Measurements from ENCODE around the gene MT1X. TPM values are rescaled to one million over a fixed set of nuclear protein-coding genes. Genes with fewer than 3 reads are reported as not detected.

Gene MT1X
- total and polyA plus RNA-seq, 2 of the 13 experiments (the other 11 are each of a cell fraction or from before 2014, with no cell fraction given), result 19.7 to 288 TPM

- TF ChIP-seq, protein P1, sequence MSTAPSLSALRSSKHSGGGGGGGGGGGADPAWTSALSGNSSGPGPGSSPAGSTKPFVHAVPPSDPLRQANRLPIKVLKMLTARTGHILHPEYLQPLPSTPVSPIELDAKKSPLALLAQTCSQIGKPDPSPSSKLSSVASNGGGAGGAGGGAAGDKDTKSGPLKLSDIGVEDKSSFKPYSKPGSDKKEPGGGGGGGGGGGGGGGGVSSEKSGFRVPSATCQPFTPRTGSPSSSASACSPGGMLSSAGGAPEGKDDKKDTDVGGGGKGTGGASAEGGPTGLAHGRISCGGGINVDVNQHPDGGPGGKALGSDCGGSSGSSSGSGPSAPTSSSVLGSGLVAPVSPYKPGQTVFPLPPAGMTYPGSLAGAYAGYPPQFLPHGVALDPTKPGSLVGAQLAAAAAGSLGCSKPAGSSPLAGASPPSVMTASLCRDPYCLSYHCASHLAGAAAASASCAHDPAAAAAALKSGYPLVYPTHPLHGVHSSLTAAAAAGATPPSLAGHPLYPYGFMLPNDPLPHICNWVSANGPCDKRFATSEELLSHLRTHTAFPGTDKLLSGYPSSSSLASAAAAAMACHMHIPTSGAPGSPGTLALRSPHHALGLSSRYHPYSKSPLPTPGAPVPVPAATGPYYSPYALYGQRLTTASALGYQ (CRISPR knock-in tag; IDR thresholded peaks at IDR 0.05), result no peak
- TF ChIP-seq RBM39 (IDR thresholded peaks at IDR 0.05; ENCODE audit: low read depth, low read length, poor library complexity, severe bottlenecking) (peak; percentile 43), ZNF10 (CRISPR knock-in tag; IDR thresholded peaks at IDR 0.05; ENCODE audit: borderline replicate concordance, low read depth) (no peak), MLX (CRISPR knock-in tag; IDR thresholded peaks at IDR 0.05) (no peak), NBN (conservative IDR thresholded peaks at IDR 0.05) (no peak), SRSF9 (IDR thresholded peaks at IDR 0.05; ENCODE audit: borderline replicate concordance, insufficient read depth, low read depth, low read length, poor library complexity, severe bottlenecking) (no peak), NFAT5 (CRISPR knock-in tag; IDR thresholded peaks at IDR 0.05) (peak; percentile 42; the same call in 1 of the 2 replicates), ZNF180 (CRISPR knock-in tag; IDR thresholded peaks at IDR 0.05; ENCODE audit: borderline replicate concordance, low read depth) (no peak), TRIM24 (CRISPR knock-in tag; IDR thresholded peaks at IDR 0.05) (peak; percentile 31; the same call in 1 of the 2 replicates), ZUFSP (CRISPR knock-in tag; IDR thresholded peaks at IDR 0.05; ENCODE audit: borderline replicate concordance) (no peak), NCOA1 (CRISPR knock-in tag; IDR thresholded peaks at IDR 0.05) (peak; percentile 58), NPAS2 (CRISPR knock-in tag; IDR thresholded peaks at IDR 0.05; ENCODE audit: borderline replicate concordance) (no peak)
- TF ChIP-seq, protein P2, sequence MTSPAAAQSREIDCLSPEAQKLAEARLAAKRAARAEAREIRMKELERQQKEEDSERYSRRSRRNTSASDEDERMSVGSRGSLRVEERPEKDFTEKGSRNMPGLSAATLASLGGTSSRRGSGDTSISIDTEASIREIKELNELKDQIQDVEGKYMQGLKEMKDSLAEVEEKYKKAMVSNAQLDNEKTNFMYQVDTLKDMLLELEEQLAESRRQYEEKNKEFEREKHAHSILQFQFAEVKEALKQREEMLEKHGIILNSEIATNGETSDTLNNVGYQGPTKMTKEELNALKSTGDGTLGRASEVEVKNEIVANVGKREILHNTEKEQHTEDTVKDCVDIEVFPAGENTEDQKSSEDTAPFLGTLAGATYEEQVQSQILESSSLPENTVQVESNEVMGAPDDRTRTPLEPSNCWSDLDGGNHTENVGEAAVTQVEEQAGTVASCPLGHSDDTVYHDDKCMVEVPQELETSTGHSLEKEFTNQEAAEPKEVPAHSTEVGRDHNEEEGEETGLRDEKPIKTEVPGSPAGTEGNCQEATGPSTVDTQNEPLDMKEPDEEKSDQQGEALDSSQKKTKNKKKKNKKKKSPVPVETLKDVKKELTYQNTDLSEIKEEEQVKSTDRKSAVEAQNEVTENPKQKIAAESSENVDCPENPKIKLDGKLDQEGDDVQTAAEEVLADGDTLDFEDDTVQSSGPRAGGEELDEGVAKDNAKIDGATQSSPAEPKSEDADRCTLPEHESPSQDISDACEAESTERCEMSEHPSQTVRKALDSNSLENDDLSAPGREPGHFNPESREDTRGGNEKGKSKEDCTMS (CRISPR knock-in tag; conservative IDR thresholded peaks at IDR 0.05), result no peak
- TF ChIP-seq, protein P3, sequence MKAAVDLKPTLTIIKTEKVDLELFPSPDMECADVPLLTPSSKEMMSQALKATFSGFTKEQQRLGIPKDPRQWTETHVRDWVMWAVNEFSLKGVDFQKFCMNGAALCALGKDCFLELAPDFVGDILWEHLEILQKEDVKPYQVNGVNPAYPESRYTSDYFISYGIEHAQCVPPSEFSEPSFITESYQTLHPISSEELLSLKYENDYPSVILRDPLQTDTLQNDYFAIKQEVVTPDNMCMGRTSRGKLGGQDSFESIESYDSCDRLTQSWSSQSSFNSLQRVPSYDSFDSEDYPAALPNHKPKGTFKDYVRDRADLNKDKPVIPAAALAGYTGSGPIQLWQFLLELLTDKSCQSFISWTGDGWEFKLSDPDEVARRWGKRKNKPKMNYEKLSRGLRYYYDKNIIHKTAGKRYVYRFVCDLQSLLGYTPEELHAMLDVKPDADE (CRISPR knock-in tag; IDR thresholded peaks at IDR 0.05), result peak; percentile 30; the same call in 1 of the 2 replicates
These were observed 24.5 kb upstream of the MT1X start, which contains the start of gene MT1F (continued) for GRCh38 chr16:56657555-56658326.

Data from HepG2 (cell line).